K562 (cell line): ENCODE measurements around the gene DNMBP. TPM values are rescaled to one million over a fixed set of nuclear protein-coding genes. Genes with fewer than 3 reads are reported as not detected.

Experiments
- ARID1B ChIP-seq: fragments of 450-650 bp; IDR thresholded peaks from 2 replicates; pipeline ENCODE4 v1.6.1; 2016; ENCODE audit warnings: antibody characterized with exemption, mild to moderate bottlenecking, inconsistent platforms
- ZBTB40 ChIP-seq, 2 experiments: fragments of 450-650 bp in 1 of 2; sonication (generic) in 1 of 2; formaldehyde crosslinking in 1 of 2; IDR thresholded peaks; 2 replicates each; pipeline versions ENCODE4 v1.7.1 to v1.9.0; 2016 to 2022; ENCODE audit warnings: inconsistent platforms in 1 of 2, mild to moderate bottlenecking in 1 of 2, missing genetic modification reagents in 1 of 2
- polyA plus RNA-seq, 8 experiments: library from polyadenylated mRNA; depleted of rRNA in 4 of 8; stranded (reverse) in 5 of 8; unstranded in 3 of 8; fragments of >200 nt; fragmentation: Nextera tagmentation in 2 of 8; fragmentation: Illumina TruSeq in 1 of 8; extraction: Ambion mirVana in 2 of 8; extraction: Trizol in 1 of 8; gene quantifications; 2 replicates each; pipeline versions ENCODE4 v1.2.1 to v1.2.3, GENCODE V29; 2011 to 2014; ENCODE audit warnings: inconsistent platforms in 1 of 8, missing spikeins in 1 of 8
- total RNA-seq, 7 experiments: library from RNA; depleted of rRNA in 6 of 7; stranded (reverse); fragments of >200 nt in 6 of 7; fragmentation: Illumina TruSeq in 2 of 7; extraction: Trizol in 2 of 7; gene quantifications; 2 replicates each; pipeline versions ENCODE4 v1.2.1 to v1.2.3, GENCODE V29; 2011 to 2021; ENCODE audit warnings: low replicate concordance in 1 of 7

DNMBP gene
- total and polyA plus RNA-seq, 9 of the 15 experiments (the other 6 are each of a cell fraction or from before 2014, with no cell fraction given), result 0.83 to 3.7 (median 2.2) TPM

GRCh38 chr10:100008142-100008522 lies 1.6 kb downstream of the DNMBP start (continued):
- no peak for TF ChIP-seq ZBTB40 (IDR thresholded peaks at IDR 0.05)
- TF ChIP-seq ZBTB40 (CRISPR knock-in tag; IDR thresholded peaks at IDR 0.05), result no peak
- TF ChIP-seq ARID1B, result peak; percentile 16; the same call in 1 of the 2 replicates
